GM12872 (cell line): ENCODE results near the gene DOK3.

ENCODE experiments used
- CTCF ChIP-seq: IDR thresholded peaks from 3 replicates; pipeline ENCODE4 v1.5.1; 2011; ENCODE audit warnings: low read depth, mild to moderate bottlenecking, low read length, moderate library complexity; ENCODE audit not compliant: insufficient read depth

DOK3 gene

DNA sequence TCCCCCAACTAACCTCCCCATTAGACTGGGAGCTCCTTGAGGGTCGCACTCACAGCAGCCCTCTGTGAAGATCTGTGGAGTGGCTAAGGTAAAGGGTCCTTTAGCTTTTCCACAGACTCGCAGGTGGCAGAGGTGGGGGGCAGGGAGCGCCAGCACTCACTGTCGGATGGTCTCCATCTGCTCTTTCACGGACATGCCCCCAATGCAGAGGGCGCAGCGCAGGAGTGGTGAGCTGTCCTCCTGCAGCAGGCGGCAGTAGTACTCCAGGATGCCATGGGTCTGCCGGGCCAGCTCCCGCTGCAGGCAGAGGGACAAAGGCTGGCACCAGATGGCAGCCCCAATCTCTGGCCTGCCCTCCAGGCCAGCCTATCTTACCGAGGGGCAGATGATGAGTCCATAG lies 4.9 kb upstream of the DOK3 start:
- no peak for TF ChIP-seq CTCF

GRCh38 chr5:177513500-177513899 lies 3.9 kb upstream of the DOK3 start:
- no peak for TF ChIP-seq CTCF

GRCh38 chr5:177512736-177513380 lies 3.2 kb upstream of the DOK3 start:
- no peak for TF ChIP-seq CTCF

DNA sequence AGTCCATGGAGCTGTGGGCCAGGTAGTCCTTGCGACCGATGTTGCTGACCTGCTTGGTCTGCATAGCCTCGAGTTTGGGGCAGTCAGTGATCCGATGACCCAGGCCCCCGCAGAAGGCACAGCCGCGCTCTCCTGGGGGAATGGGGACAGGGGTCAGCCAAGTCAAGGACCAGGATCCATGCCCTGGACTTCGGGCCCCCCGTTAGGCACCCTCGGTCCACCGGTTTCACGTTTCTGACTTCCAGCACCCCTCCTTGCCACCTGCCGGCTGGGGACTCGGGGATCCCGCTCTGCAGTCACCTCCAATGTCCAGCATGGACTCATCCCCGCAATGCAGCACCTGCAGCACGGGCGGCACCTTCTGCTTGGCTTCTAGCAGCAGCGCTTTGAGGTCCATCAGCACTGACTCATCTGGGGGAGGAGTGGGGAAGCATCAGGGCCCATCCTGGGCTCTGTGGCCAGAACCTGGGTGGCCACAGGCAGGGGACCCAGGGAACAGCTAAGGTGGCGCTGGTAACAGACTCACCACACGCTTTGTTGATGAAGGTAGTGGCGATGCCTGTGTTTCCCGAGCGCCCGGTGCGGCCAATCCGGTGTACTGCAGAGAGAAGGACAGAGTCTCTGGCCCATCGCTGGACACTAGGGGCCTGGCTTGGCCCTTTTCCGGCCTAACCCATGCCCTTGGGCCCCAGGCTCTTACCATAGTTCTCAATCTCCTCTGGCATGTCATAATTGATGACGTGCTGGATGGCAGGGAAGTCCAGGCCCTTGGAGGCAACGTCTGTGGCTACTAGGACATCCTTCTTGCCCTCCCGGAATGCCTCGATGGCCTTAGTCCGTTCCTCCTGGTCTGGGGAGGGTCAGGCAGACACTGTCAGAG lies 2.4 kb upstream of the DOK3 start:
- TF ChIP-seq CTCF = no peak

- TF ChIP-seq CTCF = no peak
Measured at GRCh38 chr5:177511181-177511580, 1.6 kb upstream of the DOK3 start.

GRCh38 chr5:177510567-177511053 lies 984 bp upstream of the DOK3 start:
- TF ChIP-seq CTCF = no peak

DNA sequence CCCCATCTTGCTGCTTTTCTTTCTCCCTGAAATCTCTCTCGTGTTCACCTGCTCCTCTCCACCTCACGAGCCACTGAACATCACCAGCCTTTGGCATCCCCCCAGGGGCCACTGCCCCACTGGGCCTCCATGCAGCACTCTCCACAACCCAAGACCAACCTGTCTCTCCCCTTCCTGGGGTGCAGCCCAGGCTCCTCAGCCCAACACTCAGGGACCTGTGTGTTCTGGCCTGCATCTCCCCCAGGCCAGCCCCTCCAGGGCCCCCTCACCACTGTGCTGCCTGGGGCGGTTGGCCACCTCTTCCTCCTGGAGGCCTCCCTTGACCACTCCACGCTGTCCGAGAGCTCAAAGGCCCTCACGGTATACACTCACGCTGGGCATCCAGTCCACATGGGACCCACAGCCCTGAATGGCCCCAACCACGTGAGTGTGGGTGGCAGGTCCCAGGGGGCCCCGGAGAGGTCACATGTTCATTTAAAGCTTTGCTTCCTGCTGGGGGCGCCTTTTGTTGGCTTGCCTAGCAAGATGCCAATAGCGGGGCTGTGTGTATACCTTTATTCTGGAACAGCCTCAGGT lies 453 bp upstream of the DOK3 start:
- TF ChIP-seq CTCF = peak; percentile 27; the same call in 1 of the 3 replicates
